ENCODE measurements around the gene GPC5.

The GPC5 gene

DNA sequence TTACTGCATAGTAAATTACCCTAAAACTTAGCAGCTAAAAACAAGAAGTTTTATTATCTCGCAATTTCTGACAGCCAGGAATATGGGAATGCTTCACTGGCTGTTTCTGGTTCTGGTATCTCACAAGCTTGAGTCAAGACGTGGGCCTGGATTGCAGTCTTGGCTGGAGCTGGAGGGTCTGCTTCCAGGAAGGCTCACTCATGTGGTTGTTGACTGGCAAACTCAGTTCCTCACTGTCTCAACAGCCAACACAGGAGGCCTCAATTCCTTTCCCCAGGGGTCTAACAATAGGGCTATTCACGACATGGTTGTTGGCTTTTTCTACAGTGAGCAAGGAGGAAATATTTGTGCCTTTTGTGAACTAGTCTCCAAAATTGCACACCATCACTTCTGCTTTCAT is 146.3 kb downstream of the GPC5 start:
- DNase-seq = no peak

DNA sequence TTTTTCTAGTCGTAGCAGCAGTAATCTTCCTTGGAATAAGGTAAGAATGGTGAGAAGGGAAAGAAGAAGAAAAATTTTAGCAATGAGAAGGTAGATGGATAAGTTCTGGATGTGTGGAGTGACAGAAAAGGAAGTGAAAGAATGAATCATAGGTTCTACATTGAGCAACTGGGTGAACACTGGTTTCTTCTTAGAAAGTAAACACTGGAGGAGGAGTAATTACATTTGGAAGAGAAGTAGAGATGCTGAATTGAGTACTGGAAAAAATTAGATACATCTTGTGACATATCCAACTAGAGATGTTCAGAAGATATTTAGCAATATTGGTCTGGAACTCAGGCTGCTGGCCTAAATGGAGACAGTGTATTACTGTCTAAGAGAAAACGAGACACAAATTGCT is 148.5 kb downstream of the GPC5 start:
- DNase-seq = no peak

DNA sequence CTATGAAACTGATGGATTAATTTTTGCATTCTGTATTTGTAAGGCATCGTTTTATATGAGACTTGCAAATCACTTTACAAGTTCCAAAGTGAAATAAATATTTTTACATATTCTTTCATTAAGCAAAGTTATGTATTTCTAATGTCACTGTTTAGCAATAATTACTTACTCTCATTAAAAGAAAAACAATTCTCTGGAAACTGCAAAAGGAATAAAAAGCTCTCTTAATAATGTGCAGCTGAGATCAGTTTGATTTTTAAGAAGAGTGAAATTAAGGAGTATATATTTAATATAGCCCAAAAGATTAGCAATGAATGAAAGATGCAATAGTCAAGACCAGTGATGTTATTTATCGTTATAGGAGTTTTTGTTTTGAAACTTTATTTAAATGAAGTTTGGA is 155.2 kb downstream of the GPC5 start:
- no peak for DNase-seq

DNA sequence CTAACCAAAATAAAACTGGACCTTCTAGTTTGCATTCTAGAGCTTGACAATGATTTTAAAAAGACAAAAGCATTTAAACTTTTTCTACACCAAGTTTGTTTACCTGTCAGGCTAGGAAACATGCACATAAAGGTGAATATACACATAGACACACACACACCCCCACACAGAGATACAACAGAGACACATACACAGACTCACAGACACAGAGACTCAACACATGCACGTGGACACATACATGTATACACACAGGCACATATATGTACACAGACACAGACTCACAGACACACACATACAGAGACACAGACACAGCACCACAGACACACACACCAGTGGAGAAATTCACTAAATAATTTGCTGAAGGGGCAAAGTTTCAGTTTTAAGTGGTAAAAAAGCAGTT is 155.7 kb downstream of the GPC5 start:
- no peak for DNase-seq

DNA sequence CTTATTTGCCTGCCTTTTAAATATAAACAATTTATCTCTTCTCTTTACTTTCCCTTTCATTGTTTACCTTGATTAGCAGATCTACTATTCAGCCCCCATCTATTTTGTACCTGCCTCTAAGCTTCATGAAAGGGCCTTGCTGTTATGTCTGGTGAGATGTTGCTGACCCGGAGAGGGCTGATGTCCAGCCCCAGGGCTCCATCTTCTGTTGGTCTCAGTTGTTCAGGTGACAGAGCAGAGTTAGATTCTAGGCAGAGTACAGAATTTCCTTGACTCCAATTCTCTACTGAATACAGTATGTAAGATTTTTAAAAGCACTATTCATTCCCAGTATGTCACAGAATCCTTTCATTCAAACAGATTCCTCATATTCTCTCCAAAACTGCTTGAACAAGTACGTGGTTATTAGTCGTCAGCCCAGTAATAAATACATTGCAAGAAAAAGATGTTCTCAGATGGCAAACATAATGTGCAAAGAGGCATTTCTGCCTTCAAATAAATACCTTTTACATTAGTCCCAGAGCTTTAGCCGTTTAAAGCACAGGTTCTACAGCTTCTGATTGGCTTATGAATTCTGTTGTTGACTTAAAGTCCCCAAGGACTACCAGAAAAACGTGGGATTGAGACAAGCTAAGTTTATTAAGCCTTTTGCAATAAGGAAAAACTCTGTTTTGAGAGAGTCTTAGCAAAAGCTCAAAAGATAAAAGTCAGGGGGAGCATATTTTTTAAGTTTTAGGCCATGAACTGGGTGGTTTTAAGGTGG is 159.1 kb downstream of the GPC5 start:
- DNase-seq = no peak

DNA sequence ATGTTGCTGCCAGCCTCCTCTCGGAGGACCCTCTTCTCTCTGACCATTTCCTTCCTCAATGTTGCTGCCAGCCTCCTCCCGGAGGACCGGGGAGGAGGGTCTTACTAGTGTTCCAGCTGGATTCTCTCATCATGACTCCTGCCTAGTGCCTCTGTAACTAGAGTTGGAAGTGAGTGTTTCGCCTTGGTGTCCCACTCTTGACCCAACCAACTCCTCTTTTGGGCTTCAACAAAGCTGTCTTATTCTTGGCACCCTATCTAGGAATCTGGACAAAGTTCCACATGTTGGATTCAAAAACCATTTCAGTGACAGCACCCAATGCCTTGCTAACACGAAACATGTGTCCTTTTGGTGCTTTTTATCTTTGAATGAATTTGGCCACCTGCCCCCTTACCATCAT is 165.4 kb downstream of the GPC5 start:
- no peak for DNase-seq

DNA sequence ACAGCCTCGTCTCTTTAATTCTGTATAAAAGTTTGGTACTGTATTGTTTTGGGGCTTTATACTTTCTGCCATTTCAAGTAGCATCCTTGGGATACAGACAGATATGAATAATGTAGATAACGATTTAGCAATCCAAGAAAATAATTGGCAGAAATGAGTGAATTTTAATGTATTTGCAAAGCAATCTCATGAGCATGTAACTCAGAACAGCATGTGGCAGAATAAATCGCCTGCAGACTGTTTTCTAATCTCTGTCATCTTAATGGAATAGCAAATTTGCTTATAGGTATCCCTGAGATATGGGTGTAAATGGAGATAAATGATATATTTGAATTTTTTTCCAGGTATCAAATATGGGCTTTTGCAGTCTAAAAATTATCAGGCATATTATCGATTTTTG is 166.0 kb downstream of the GPC5 start:
- DNase-seq = no peak

DNA sequence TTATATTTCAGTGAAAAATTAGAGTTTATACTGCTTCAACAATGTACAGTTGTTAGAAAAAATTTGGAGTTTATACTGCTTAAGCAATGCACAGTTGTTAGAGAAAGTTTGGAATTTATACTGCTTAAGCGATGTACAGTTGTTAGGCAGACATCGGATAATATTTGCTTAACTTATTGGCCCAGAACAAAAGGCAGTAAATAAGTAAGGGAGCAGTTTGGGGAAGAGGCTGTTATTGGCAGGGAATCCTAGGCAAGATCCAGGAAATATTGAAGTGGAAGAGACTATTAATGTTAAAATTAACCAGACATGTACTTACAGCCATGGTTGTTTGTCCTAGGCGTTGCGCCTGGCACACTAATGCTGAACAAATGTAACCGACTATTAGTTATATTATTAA is 166.9 kb downstream of the GPC5 start:
- no peak for DNase-seq

DNA sequence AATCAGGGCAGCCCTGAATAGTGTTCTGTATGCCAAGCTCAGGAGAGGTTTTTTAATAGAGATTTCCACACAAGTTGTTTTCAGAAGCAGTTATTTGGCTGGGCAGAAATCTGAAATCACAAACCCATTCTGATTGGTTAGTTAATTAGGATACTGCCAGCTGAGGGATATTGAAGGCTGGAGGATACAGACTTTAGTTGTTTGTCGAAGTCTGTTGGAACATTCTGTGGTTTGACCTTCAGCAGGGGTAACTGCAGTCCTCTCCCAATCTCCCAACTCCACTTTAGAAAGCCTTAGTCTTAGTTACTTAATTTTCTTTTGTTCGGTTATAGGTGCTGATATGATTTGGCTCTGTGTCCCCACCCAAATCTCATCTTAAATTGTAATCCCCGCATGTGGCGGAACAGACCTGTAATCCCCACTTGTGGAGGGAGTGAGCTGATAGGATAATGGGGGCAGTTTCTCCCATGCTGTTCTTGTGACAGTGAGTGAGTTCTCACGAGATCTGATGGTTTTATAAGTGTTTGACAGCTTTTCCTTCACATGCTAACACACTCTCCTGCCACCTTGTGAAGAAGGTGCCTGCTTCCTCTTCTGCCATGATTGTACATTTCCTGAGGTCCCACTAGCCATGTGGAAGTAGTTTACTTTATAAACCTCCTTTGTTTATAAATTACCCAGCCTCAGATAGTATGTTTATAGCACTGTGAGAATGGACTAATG is 169.2 kb downstream of the GPC5 start:
- no peak for DNase-seq

DNA sequence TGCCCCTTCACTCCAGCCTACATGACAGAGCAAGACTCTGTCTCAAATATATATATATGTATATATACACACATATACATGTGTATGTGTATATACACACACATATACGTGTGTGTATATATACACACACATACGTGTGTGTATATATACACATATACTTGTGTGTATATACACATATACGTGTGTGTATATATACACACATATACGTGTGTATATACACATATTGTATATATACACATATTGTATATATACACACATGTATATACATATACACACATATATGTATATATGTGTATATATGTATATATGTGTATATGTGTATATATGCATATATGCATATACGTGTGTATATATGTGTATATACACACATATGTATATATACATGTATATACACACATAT is 173.3 kb downstream of the GPC5 start:
- no peak for DNase-seq

DNA sequence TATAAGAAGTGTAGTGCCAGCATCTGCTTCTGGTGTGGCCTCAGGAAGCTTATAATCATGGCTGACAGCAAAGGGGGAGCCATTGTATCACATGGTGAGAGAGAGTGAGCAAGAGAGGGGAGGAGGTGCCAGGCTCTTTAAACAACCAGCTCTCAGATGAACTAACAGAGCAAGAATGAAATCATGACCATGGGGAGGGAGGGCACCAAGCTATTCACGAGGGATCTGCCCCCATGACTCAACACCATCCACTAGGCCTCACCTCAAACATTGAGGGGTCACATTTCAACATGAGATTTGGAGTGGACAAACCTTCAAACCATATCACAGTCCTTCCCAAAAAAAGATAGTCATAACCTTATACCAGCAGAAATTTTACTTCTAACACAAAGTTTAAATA is 174.0 kb downstream of the GPC5 start:
- DNase-seq = no peak

DNA sequence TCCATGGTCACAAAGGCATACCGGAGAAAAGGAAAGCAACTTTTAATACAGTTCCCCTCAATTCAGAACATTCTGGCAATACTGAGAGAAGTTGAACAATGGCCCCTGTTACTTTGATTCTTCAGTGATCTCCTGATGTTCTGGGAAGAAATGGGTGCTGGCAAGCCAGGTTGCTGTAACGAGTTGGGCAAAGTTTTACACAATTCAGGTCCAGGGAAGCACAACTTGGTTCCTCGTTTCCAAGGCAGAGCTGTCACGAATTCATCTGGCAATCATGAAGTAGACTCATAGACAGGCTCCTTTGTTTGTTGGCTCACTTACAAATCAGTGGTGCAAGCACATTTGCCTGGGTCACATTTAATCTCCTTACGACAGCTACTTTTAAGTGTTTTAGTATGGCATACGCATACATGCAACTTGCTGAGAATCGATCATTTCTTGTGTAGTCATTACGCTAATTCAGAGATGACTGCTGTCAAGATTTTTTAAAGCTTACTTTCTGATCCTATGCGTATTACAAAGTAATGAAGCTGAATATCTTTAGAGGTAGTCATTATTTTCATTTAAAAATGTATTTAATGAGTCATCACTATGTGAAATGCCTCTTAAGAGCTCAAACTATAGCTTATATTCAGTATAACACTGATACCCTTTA is 174.7 kb downstream of the GPC5 start:
- DNase-seq = no peak

DNA sequence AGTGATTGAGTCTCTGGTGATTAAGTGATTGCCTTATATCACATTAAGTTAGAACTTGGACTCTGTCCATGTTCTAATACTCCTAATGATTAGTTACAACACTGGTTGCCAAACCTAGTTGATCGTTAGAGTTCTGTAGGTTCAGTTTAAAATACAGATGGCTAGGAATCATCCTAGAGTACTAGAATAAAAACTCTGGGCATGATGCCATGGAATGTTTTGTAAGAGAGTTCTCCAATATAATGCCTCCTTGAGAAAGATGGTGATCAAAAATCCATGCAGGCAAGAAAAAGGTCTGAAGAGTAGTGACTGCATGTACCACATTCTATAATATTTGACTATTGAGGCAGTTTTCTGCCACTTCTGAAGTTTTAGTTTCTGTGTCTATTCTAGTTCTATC is 176.3 kb downstream of the GPC5 start:
- no peak for DNase-seq

DNA sequence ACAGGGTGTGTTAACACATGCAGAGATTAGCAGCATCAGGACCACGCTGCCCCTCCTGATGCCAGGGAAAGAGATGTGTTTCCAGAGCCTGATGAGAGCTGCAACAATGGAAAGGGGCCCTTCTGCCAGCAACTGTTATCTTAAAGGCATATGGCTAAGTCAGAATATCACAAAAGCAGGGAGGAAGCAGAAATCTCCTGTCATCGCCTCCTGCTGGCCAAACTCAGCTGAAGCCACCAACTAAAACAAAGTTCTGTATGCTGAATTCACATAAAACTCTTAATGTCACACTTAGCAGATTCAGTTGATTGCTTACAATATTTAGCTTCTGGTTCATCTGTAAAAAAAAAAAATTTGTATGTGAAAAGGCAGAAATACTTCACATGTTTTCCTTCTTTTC is 178.2 kb downstream of the GPC5 start:
- DNase-seq = peak; percentile 11

DNA sequence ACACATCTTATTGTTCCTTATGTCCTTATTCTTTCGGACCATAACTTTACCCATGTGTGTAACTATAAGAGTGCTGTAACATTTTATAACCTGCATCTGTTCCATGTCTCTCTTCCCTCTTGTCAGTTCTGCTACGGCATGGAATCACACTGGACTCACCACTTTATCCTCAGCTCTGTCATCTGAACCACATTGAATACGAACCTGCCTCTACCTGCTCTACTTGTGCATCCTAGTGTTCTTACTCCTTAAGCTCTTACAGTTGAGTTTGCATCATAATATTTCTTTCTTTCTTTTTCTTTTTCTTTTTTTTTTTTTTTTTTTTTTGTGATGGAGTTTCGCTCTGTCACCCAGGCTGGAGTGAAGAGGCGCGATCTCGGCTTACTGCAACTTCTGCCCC is 180.9 kb downstream of the GPC5 start:
- DNase-seq = no peak

DNA sequence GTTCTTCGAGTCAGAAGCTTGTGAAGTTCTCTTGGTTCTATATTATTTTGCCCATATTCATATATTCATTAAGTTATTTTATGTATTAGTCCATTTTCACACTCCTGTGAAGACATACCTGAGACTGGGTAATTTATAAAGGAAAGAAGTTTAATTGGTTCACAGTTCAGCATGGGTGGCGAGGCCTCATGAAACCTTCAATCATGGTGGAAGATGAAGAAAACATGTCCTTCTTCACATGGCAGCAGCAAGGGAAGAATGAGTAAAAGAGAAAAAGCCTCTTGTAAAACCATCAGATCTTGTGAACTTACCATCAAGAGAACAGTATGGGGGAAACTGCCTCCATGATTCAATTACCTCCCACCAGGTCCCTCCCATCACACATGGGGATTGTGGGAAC is 182.3 kb downstream of the GPC5 start:
- DNase-seq = no peak

DNA sequence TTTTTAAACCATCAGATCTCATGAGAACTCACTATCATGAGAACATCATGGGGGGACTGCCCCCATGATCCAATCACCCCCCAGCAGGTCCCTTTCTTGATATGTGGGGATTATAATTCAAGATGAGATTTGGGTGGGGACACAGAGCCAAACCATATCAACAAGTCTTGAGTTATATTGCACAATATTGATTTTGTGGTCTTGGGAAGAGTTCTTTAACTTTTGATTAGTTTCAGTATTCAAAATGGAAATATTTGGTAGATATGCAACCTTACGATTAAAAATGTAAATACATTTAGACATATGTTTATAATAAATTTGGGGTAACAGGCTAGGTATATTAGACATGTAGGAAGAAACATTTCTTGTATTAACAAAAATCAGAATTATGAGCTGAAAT is 188.2 kb downstream of the GPC5 start:
- DNase-seq = no peak

DNA sequence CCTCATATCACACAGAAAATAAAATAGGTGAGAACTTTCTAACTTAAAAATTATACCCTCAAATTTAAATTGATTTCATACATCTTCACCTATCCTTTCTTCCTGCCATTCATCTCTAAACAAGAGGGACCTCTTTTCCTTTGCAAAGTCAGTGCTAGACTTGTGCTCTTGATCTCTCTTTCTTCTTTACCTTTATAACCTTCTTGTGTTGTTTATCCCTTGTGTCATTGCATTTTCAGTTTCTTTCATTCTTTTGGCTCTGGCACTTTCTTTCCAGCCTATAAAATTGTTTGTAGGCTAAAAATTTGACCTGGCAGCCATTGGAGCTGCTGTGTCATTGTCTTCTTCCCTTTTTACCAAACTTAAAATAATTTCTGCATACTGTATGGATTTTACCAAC is 190.1 kb downstream of the GPC5 start:
- DNase-seq = no peak

DNA sequence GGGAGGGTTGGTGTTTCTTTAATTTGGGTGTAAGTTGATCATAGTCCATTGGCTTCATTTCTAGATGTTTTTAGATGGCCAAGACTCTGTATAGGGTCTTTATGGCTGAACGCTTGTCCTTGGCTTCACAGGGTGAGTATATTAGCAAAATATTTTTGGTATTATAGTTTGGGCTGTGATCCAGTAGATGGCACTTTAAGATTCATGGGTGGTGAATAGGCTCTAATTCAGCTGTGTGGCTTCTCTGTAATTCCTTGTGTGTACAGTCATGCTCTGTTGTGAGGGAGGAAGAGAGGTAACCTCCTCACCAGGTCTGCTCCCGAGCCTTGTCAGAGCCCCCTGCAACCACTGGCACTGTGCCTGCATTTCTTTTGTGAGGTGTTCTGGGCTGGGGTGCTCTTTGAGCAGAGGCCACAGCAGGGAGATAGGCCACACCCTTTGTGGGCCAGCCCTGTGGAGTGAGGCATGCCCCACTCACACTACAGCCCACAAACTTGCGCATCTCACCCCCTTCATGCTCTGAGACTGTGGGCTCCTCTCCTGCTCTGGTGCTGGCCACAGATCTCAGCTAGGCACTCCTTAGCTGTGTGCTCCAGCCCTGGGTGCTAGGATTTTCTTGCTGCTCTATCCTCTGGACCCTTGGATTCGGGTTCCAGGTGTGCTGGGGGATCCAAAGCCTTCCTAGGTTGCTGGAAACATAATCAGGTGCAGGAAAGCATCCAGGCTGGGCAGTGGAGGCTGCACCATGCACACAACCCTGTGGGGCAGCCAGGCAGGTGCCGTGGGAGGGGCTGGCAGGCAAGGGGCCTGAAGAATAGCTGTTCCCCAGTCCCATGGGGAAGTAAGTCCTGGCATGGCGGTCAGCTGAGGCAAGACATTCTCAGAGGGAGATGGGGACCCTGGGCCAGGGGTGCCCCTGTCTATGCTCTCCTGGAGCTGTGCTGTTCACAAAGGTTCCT is 193.9 kb downstream of the GPC5 start:
- no peak for DNase-seq

DNA sequence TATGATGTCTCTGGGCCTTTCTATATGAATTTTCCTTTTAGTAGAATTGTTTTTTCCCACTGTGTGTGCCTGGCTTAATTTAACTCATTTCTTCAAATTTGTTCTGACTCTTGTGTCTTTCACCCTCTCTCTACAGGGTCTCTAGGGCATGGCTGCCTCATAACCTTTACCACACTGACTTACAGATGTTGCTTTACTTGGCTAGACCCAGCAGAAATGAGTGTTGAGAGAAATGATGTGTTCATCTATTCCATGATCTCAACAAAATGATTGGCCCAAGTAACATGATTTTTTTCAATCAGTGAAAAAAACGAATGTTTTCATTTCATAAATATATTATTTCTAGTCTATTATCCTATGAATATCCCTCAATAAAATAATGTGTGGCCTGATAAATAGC is 195.0 kb downstream of the GPC5 start:
- DNase-seq = no peak

DNA sequence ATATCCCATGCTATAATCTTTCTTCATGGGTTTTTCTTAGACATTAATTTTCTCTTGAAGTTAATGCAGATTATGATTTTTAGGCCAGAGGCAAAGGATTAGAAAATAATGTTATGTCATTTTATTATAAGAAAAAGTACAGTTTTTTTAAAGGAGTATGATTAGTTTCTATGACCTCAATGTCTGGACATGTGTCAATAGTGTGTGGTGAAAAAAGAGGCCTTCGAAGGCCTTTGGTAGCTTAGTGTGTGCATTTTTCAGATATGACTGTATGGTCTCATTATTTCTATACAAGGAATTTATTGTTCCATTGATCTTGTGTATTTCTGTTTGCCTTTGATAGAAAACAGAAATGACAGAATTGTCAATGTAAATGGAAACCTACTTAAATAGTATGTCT is 195.6 kb downstream of the GPC5 start:
- no peak for DNase-seq

DNA sequence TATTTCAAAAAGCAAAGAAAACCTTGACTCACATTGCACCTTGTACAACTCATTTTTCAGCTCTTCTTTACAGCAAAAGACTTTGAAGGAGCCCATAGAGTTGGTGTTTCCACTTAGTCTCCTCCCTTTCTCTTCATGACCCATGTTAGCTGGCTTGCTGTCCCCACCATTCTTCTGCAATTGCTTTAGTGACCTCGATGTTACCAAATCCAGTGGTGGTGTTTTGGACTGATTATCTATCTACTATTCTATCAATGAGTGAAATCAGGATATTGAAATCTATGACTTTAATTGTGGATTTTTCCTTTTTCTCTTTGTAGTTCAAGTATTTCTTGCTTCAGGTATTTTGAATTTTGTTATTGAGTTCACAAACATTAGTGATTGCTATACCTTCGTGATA is 197.3 kb downstream of the GPC5 start:
- DNase-seq = no peak

DNA sequence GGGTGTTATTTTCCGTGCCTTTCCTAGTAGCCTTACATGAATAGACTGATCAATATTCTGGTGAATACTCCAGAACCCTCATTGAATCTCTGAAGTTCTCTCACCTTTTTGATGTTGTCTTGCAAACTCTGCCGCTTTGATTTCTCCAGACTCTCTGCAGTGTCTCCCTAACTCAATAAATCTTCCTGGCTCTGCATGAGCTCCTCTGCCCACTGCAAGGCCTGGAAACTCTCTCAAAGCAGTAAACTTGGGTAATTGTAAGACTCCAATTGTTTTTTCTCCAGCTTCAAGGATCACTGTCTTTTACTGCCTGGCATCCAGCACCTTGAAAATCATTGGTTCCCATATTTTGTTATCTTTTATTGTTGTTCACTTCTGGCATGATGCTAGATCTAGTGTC is 198.4 kb downstream of the GPC5 start:
- DNase-seq = no peak

All from activated CD4-positive, alpha-beta T cell treated with anti-CD3 and anti-CD28 coated beads for 48 hours (primary cell).